ENCODE results near the gene SLC12A3.

SLC12A3 gene

GRCh38 chr16:56895813-56896212 is 30.8 kb downstream of the SLC12A3 start:
- no peak for DNase-seq

GRCh38 chr16:56896244-56896643 is 31.2 kb downstream of the SLC12A3 start:
- no peak for DNase-seq

GRCh38 chr16:56897026-56897799 is 32.2 kb downstream of the SLC12A3 start:
- no peak for DNase-seq

DNA sequence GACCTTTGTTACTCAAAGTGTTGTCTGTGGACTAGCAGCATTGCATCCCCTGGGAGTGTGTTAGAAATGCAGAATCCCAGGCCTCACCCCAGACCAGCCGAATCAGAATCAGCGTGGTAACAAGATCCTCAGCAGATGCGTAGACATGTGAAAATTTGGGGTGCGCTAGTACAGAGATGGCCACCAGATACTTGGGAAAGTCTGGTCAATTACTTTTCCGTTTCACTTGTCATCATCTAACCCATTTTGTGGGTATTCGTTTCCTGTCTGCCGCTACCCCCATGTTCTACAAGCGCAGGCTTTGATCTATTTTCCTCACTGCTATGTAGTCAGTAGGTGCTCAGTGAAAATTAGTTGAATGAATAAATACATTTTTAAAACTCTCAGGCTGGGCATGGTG is 33.8 kb downstream of the SLC12A3 start:
- no peak for DNase-seq

- DNase-seq: no peak
Measured at GRCh38 chr16:56903866-56904265, 38.9 kb downstream of the SLC12A3 start.

GRCh38 chr16:56907401-56907800 is 42.4 kb downstream of the SLC12A3 start:
- no peak for DNase-seq

- DNase-seq: no peak
Measured at GRCh38 chr16:56909527-56909979, 44.5 kb downstream of the SLC12A3 start.

GRCh38 chr16:56910112-56910511 is 45.1 kb downstream of the SLC12A3 start:
- no peak for DNase-seq

DNA sequence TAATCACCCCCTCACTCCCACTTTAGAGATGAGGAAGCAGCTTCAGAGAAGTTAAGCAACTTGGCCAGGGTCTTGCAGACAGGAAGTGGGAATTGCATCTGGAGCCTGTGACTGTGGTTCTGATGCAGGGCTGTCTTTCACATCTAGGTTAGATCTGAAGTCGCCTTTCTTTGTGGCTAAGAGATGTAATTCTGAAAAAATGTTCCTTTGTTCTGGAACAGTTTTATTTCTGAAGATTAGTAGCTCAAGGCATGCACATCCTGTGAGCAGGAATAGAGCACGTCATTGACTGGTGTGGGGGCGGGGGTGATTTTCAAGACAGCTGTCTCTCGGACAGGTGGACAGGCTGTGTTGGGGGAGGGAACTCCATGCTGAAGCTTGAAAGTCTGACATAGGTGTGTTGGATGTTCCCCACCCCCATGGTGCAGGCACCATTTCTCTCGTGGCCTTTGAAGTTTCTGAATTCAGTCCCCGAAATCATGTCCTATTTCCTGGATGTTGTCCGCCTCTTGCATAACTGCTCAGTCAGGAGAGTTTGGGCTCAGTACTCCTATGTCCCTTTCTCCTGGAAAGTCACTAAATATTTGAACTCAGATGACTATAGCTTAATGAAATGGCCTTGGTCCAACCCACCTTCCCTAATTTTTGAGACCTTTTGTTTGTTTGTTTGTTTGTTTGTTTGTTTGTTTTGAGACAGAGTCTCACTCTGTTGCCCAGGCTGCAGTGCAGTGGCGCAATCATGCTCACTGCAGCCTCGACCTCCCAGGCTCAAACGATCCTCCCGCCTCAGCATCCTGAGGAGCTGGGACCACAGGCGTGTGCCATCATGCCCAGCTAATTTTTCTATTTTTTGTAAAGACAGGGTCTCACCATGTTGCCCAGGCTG is 45.9 kb downstream of the SLC12A3 start:
- DNase-seq: no peak

DNA sequence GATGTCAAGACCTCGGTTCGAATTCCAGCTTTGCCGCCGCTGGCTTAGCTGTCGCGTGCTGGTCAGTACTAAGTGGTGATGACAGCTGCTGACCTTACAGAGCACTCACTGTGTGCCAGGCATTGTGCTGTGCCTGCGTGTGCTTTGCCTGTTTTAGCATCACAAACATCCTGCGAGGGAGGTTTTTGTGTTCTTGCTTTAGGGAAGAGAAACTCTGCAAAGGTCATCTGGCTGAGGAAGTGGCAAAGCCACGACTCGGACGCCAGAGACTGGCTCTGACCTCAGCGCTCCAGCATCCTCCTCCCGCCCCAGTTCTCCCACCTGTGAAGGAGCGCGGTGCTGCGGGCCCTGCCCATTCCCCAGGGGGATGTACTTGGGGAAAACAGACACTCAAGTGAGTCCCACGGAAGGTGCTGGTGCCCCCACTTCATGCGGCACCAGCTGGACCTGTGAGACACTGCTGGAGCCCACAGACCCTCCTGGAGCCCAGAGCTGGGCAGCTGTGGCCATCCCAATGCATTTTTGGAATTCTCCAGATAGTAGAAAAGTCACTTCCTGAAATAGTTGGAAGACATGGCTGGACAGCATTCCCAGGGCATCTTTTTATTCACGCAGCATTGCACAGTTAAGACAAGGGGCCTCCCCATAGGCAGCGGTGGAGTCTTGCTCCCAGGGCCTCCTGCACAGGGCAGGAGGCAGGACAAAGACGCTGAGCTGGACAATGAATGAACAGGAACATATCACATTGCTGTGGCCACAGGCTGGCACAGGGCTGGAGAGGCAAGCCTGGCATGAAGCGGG is 47.0 kb downstream of the SLC12A3 start:
- DNase-seq: no peak

DNA sequence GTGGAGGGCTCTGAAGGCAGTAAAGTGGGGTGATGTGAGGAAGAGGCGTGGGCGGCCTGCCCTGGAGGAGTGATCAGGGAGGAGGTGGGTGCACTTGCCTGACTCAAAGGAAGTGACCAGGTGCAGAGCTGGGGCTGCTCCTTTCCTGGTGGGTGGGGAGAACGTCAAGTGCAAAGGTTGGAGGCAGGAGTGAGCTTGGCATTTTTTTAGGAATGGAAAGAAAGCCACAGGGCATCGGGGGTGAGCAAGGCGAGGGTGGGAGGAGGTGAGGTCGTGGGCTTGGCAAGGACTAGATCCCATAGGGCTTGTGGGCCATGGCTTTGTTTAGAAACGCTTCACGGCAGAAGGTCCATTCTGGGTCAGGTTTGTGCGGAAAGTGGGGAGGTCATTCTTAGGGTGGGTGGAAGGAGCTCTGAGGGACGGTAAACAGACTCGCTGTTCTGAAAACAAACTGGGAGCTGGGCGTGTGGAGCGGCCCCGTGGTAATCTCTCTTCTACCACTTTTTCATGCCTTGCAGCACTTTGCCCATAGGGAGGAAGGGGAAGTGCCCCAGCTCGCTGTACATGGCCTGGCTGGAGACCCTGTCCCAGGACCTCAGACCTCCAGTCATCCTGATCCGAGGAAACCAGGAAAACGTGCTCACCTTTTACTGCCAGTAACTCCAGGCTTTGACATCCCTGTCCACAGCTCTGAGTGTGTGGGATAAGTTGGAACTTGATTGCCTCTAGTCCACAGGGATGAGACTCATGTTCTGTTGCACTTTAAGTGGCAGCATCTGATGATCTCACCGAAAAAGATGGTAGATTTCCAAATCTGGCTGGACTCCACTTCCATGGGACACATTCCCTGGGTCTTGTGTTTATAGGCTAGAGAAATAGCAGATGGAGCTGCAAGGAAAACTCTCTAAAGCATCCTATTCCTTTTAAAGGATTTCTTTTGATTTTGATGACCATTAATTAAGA is 48.0 kb downstream of the SLC12A3 start:
- DNase-seq: no peak

- no peak for DNase-seq
Measured at GRCh38 chr16:56914896-56915295, 49.9 kb downstream of the SLC12A3 start.

- no peak for DNase-seq
Measured at GRCh38 chr16:56915336-56916119, 50.5 kb downstream of the SLC12A3 start.

- DNase-seq: no peak
Measured at GRCh38 chr16:56916571-56917403, 51.8 kb downstream of the SLC12A3 start.

GRCh38 chr16:56918467-56919012 is 53.5 kb downstream of the SLC12A3 start:
- DNase-seq: no peak

GRCh38 chr16:56919099-56919800 is 54.2 kb downstream of the SLC12A3 start:
- no peak for DNase-seq

DNA sequence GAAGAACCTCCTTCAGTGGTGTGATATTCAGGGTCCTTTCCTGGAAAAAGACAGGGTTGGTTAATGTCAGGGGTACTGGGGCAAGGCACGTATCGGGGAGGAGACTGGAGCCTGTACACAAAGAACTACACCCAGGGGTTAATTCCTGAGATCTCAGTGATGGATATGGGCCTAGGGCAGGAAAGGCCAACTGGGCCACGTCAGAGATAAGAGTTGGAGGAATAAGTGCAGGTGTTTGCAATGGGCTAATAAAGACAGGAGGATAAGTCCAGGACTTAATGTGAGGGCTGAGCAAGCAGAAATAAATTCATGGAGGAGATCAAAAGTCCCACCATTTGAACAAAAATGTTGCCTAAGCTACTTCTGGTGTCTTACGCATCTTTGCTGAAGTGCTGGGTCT is 56.6 kb downstream of the SLC12A3 start:
- DNase-seq: no peak

DNA sequence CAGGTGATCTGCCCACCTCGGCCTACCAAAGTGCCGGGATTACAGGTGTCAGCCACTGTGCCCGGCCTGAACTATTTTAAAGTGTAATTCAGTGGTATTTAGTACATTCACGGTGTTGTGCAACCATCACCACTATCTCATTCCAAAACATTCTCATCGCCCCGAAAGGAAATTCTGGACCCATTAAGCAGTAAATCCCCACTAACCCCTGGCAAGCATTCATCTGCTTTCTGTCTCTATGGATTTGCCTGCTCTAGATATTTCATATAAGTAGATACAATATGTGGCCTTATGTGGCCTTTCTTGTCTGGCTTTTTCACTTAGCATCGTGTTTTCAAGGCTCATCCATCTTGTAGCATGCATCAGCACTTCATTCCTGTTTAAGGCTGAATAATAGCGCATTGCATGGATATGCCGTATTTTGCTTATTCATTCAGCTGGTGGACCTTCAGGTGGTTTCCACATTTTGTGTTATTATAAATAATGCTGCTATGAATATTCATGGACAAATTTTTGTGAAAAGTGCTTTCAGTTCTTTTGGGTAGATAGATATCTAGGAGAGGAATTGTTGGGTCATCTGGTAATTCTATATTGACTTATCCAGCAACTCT is 58.6 kb downstream of the SLC12A3 start:
- DNase-seq: no peak

- no peak for DNase-seq
Measured at GRCh38 chr16:56927471-56927870, 62.5 kb downstream of the SLC12A3 start.
